Suppressor macrophage (primary cell): Measurements from ENCODE around the gene OR6K6.
A peak's percentile ranks its signal among the peaks of the same experiment; 100 is the strongest.

ENCODE experiments used
- DNase-seq, 4 experiments: peaks; one replicate each; pipeline ENCODE4 v3.0.0-alpha.2; 2020 to 2022

Gene OR6K6

DNA sequence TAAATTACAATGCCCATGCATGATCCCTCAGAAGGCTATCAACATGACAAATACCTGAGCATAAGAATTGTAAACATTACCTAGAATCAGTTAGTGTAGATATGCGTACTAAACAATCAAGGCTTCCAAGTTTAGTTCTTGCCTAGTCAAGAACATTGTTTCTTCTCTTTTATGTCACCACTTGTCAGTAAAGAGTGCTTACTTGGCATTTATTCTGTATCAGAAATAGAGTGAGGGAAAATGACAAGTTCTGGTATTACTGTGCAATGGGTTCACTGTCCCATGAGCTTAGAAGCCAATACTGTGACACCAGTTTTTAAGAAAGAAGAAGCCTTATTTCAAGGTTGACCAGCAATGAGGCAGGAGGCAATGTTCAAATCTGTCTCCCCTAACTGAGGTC lies 49.2 kb downstream of the OR6K6 start:
- DNase-seq, result peak in 2 of 4 experiments; percentile 18 to 34
